Glomerular visceral epithelial cell (primary cell): ENCODE measurements around the gene PCSK6.

ENCODE experiments used
- DNase-seq: peaks from one replicate; pipeline ENCODE4 v3.0.0-alpha.2; 2016; ENCODE audit errors: extremely low spot score

The PCSK6 gene

DNA sequence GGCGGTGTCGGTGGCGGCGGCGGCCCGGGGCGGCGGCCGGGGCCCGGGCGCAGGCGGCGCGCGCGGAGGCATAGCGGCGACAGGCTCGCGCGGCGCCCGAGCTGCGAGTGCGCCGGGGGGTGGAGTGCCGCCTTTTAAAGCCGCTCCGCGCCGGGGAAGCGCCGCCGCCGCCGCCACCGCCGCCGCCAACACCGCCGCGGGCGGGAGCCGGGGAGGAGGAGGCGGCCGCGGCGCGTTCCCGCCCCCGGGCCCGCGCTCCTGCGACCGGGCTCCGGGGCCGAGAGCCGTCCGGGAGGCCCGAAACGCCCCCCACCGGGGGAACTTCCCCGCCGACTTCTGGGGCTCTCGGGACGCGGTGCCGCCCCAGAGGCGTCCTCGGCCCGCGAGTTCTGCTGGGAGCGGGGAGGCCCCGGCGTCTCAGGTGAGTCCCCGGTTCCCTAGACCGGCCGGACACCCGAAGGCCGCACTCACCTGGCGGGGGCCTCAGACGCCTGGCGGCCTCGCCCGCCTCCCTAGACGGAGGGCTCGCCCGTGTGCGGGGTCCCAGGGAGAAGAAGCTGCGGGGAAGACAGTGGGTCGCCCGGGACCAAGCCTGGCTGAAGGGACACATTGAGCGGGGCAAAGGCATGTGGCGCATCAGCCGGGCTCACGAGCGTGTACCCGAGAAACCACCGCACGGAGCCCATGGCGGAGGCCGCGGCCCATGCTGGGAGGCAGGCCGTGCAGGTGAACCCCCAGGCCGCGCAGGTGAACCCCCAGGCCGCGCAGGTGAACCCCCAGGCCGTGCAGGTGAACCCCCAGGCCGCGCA is at the start of gene PCSK6:
PCSK6 (minus strand) TSS at position 109 of the 809 bp plus-strand sequence; CDS start at position 72, 37 bp downstream.
- no peak for DNase-seq

DNA sequence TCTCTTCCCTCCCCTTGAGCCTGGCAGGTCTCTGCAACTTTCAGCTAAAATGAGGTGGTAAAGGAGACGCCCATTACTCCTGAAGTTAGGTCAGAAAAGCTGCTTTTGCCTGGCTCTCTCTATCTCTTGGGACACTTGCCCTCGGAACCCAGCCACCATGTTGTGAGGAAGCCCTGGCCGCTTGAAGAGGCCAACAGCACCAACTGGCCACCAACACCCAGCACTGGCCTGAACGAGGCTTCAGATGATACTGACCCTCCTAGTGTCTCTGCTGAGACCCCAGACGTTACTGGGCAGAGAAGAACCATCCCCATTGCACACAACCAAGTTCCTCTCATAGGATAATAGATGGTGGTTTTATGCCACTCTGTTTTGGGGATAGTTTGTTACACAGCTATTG is 49.5 kb upstream of the PCSK6 start:
- no peak for DNase-seq

DNA sequence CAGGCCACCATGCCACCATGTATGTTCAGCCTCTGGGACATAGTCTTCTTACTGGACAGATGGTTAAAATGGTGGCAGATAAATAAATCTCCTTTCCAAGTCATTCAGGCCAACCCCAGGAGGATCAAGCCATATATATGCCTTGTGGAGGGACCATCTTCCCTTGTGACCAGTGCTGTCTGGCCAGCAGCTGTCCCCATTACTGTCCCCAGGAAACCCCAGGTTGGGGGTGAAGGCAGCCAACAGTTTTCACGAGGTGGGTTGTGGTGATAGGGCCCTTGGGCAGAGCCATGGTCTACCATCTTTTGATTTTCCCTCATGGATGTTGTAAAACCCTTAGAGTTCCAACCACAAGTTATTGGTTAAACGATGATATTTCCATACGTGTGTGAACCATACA is 48.7 kb upstream of the PCSK6 start:
- DNase-seq, result no peak

DNA sequence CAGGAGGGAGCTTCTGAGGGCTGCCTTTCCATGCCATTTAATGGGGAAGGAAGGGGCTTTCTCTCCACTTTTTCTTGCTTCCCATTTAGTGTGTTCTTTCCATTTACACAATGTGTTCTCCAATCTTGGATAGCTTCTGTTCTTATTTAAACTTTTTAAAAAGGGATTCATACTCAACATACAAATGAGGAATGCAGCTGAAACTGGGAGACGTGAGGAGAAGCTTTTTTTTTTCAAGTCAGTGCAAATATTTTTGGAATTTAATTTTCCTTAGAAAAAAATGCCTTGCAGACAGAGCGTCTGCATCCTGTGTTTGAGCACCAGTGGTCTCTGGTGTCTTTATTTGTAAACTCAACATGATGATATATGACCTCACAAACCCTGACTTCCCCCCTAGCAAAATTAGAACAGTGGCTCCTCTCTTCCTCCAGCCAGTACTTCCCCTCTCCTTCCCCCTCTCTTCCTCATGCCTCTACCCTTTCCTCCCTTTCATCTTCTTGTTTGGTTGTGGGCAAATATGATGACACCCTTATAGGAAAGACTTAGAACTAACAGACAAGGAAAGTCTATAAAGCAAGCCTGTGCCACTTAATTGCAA is 48.1 kb upstream of the PCSK6 start:
- no peak for DNase-seq

DNA sequence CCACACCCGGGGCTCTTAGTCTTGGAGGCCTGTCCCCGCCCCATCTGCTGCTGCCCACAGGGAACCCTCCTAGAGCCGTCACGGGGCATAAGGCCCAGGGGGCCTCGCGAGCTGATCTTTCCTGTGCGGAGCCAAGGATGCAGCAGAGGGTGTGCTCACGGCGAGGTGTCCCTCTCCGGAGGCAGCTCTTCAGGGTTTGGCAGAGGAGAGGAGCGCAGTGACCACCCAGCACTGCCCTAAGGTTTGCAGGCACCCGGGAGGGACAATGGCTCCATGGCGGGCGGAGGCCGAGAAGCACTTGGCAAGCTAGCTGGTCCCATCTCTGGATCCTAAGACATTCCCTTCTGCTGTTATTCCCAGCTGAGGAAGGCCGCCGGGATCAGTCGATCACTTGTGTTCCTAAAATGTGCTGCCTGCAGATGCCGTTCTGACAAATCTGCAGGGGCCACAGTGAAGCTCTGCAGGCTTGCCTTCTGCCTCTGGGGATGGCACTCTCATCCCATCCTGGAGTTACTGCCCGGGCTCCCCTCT is 47.4 kb upstream of the PCSK6 start:
- DNase-seq, result no peak

DNA sequence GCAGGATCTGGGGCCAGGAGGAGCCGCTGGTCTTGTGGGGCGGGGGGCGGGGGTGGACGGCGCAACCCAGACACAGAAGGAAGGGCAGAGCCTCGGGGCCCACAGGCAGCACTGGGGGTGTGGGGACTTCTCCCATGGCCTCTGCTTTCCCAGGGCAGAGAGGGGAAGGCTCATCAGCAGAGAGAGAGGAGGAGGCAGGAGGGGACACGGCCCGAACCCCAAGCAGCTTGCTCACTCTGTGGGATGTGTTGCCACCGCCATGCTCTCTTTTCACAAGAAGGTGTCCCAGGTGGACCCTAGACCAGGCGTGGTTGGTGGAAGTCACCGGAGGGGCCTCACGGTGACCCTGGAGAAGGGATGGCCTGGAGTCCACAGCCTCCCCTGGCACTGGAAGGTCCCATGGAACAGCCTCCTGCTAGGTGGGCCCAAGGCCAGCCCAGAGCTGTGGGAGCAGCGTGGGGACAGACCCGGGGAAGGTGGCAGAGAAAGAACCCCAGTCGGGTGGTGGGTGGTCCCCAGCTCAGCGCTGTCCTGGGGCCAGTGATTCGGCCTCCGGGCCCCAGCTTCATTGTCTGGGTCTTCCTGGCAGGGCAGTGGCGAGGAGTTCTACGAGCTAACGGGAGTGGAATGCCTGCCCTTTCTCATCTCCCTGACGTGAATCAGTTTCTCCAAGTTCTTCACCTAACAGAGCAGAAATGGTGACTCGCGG is 46.8 kb upstream of the PCSK6 start:
- no peak for DNase-seq

DNA sequence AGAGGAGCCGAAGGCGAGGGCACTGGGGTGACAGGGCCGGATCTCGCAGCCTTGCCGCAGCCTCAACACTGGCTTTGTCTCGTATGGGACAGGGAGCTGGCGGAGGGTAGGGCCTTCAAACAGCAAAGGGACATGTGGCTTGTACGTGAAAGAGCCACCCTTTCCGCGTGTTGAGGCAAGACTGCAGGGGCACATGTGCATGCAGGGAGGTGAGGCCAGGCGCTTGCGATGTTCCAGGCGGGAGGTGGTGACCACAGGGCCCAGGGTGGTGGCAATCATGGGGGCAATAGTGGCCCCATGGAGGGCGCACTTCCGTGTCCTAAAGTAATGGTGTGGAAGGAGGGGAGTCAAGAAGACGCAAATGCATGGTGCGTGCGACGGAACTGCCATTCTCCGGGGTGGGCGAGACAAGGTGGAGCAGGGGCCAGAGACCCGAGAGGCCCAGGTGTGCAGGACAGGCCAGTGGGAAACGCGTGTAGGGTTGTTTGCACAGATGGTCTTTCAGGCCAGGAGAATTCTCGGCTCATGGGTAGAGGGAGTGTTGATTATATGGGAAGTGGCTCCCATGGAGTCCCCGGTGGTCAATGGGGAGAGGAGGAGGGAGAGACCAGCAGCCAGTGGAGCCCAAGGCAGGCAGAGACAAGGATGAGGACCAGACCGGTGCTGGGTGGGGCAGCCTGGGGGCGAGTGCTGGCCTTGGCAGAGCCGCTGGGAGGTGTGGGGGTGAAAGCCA is 45.8 kb upstream of the PCSK6 start:
- no peak for DNase-seq

DNA sequence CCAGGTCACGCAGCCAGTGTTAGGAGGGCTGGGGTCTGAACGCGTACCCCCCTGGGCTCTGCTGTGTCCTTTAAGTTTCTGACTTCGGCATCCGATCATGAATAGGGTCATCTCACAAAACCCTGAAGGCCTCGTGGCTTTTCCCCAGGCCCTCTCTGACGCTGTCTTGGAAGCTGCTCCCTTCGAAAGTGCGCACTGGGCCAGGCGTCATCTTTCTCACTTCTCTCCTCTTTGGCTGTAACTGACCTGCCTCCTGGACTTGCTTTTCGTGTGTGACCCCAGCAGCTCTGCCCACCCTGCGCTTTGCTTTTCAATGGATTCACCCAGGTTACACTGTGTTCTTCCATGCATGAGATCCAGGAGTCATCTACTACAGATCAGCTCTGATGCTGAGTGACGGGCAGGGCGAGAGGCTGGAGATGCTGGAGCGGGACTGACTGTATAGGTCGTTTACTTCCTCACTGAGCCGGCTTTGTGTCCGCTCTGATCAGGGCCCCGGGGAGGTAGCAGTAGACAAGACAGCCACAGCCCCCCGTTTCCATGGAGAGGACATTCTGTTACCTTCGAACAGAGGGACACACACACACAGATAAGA is 45.0 kb upstream of the PCSK6 start:
- no peak for DNase-seq

DNA sequence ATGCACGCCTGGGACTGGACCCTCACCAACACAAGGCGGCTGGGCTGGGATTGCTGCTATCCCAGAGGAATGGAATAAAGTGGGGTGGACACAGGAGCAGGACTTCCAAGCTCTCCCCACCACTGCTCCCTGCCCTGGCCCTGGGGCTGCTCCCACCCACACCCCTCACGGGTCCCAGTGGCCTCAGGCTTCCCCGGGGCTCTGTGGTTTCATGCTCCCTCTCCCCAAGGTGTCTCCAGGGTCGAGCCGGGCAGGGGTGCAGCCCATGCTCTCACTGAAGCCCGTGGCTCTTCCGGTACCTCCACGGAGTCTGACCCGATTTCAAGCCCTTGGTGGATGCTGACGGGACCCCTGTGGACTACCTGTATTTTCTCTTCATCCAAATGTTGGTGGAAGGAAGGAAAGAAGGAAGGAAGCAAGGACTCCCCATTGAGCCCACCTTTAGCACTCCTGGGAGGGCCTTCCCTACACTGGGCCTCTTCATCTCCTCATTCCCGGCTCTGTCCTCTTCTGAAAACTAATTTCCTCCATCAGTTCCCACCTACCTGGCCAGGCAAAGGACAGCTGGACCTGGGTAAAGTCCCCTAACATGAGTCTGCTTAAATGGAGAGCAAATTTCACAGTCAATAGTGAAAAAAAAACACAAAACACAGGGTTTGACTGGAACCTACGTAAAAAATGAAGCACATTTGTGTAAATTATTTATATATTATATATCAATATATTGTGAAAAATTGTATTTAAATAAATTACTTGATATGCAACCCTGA is 44.0 kb upstream of the PCSK6 start:
- no peak for DNase-seq

DNA sequence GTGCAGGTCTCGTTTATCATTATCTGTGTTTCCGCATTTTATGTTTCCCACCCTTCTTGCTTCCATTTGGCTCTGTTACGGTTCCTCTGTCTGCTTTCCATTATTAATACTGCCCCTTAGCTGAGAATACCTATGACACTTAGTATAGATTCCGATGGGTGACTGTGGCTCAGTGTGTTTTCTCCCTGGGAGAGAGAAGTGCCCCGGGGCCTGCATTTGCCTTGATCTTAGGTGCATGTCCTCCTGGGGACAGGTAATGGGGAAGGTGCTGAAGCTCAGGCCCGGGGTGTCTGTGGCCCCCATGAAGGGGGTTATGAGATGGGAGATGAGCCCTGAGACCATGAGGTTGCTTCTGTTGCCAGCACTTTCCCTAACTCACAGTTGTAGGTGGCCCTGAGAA is 43.4 kb upstream of the PCSK6 start:
- no peak for DNase-seq

DNA sequence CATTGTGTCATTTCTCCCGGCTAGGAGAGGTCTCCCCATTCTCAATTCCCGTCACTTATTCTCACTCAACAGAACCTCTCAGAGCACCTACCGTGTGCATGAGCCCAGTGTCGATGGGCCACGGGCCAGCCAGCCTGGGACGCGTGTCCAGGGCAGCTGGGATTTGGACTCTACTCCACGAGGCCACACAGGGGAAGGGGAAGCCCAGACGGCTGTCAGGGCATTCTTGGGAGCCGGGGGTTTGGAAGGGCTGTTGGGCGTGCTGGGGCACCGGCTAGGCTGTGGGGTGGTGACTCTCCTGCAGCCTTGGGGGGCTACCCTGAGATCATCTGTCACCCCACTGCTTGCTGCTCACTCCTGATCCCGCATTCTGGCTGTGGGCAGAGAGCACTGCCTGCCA is 41.7 kb upstream of the PCSK6 start:
- DNase-seq, result no peak

DNA sequence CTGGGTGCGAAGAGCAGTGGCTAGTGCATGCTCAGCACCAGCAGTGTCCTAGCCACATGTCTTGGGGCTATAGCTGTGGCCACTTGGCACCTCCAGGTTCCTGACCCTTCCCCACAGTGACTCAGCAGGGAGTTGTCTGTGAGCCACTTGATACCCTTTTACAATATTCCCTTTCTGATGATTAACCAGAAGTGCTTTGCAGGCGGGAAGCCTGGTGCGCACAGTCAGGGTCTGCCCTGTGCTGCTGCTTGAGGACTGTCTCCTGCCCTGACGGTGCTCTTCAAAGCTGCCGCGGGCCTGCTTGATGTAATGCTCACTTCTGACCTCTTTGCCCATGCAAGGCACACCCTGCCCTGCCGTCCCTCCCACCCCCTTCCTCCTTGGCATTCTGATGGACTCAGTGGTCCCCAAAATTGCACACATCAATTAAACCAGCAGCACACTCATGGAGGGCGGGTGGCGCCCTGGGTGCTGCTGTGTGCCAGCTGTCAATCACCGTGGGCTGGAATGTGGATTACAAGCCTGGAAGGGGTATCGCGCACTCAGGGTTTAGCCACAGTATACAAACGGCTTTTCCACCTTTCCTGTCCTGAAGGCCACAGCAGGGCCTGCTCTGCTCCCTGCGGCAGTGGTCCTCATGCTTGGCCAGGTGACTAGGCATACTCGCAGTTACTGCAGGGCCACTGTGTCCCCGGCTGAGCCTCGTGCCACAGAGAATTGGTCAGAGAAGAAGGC is 40.9 kb upstream of the PCSK6 start:
- no peak for DNase-seq

DNA sequence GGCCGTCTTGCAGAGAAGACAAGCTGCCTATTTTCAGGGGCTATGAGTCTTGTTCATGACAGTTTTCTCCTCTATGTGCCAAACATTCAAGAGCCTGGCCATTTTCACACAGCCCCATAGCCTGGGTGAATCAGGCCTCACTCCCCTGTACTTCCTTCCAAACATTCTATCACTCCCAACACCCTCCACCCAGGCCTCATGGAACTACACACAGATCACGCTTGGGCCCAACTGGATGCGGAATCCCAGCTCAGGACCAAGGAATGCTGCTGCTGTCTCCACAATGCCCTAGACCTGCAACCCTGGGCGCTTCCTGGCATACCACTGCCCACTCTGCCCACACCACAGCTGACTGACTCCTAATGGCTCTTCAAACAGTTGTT is 39.4 kb upstream of the PCSK6 start:
- DNase-seq, result peak; percentile 15

DNA sequence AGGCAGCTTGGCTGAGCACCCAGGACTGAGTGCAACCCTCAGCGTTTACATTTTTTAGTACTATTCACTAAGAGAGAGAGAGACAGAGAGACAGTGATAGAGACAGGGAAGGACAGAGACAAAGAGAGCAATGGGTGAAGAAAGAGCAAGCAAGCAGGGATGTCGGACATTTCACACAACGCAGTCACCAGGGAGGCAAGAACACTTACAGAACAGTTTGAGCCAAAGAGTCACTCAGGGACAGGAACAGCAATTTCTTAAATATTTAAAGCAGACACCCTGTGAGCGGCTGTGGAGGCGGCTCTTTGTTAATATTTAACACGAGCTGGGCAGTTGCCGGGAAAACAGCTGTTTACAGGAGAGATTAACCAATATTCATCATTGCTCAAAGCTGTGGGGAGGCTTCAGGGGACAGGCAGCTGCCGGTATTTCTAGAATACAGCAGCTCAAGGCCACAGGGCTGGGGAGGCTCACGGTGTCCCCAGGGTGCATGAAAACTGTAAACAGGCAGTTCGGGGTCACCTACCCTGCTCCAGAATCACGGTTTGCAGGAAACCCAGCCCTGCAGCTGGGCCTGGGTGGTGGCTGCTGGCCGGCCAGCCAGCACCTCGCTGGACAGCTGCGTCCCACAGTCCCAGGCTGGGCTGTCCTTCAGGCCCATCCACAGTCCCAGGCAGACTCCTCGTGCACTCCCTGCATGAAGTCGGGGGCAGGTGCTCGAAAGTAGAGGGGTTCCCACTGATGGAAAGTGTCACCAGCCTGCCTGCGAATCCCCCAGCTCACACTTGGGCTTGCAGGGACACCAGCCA is 38.8 kb upstream of the PCSK6 start:
- DNase-seq, result peak; percentile 42

DNA sequence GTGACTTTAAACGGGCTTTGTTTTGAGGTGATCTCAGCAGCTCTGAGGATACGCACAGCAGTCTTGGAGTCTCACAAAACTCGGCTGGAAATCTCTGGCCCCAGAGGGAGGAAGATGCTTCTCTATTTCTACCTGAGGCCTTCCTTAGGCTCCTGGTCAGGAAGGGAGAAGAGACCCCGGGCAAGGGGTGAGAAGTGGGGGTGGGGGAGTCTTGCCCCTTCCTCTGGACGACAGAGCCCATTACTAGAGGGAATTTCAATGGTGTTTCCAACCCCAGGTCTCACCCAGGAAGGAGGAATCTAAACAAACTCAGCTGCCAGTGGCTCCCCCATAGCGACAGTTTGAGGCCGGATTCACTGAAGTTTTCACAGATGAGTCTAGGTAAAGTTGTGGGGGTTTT is 37.4 kb upstream of the PCSK6 start:
- DNase-seq, result no peak

DNA sequence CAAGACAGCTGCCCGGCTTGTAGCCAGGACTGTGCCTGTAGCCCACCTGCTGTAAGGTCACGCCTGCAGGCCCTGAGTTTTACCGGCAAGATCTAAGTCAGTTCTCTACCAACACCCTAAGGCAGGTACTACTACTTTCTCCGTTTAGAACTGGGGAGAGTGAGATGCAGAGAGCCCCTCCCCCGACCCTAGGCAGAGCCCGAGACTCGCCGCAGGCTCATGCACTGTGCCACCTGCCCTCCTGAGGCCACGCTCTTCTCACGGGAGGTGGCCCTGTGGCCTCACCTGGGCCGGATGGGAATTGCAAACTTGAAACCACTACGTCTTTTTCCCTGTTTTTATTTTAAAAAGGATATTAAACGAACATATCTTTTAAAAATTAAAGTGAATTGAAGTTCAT is 36.9 kb upstream of the PCSK6 start:
- no peak for DNase-seq

DNA sequence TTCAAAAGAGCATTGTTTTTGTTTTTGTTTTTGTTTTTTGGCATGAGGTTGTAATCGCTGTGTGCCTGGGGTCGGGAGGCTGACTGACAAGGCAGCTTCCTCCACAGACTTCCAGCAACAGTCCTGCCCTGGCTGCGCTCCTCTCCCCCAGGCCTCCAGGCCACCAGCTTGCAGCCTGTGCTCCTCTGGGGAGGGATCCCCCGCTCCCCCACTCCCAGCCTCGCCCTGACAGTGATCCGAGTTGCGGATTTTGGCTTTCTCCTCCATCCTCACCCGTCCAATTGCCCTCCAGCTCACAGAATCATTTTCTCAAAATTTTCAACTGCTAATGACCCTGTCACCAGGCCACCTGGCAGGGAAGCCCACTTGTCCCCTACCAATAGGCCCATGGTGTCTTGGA is 36.5 kb upstream of the PCSK6 start:
- no peak for DNase-seq

DNA sequence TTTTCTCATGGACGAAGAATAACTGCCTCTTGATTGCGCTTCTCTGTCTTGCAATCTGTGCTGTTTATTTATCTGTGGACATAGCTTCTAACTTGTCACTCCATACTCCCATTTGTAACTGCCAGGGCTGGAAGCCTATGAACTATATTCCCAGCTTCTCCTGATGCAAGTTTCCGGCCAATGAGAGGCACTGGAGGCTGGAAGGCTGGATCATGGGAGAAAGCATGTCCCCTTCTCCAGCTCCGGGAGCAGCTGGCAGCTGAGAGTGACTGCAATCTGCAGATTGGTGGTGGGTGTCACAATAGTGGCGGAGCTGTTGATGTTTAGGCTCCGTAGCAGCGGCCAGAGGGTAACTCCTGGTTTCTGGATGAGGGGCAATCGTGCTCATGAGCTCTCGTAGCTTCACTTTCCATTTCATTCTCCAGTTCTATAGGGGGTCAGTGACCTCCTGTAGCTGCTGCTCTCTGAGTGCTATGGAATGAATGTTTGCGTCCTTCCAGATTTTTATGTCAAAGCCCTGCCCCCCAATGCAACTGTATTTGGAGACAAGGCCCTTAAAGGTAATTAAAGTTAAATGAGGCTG is 35.7 kb upstream of the PCSK6 start:
- DNase-seq, result no peak

DNA sequence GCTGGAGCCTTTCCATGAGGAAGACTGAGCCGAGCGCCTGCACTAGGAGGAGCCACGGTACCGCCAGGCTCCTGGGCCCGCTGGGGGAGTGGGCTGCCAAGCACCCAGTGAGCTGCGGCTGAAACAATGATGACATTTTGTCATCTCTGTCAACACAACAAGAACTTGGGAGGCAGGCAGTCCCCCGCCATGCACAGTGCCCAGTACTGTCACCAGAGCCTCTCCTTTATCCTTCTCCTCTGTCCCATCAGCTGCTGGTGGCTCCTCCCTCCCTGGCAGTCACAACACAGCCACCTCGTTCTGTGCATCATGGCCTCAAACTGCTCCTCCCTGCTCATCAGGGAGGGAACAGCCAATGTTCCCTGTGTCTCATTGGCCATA is 34.0 kb upstream of the PCSK6 start:
- no peak for DNase-seq
